ENCODE results near the gene CHD1L. TPM values are rescaled to one million over a fixed set of nuclear protein-coding genes. Genes with fewer than 3 reads are reported as not detected.

Gene CHD1L
- total RNA-seq, 3 donors from 2014 or later = 33.8 to 40.0 (median 34.5) TPM

DNA sequence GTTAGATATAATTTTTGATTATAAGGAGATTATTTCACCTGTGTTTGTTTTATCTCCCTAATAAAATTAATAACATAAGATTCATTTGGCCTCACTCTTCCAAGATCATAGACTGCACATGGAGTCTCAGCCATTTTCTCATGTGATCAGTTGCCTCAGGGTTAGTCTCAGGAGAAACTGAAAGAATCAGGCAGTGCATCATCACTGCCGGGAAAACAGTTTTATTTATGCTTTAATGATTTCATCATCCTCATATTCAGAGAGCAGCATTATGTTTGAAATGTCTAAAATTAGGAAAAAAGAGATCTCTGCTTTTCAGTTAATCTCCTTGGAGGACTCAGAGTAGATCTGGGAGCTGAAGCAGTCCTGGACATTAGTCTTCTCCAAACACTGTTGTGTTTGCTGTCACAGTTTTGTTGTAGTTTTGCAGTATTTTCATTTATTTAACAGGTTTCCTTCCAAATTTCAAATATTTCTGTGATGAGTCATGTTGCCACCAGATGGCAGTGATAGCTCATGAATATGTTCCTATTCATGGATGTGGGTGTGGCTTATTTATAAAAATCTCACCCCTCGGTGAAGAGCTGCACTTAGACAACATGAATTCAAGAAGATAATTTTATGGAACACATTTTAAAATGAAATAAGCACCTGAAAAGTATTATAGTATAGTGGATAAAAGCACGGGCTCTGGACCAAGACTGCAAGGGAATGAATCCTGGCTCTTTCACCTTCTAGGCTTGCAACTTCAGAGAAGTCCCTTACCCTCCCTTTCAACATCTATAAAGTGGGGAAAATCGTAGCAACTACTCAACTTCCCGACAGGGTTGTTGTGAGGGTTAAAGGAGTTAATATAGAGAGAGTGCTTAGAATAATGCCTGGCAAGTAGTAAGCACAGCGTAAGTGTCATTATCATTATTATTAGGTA, 31.2 kb downstream of the CHD1L start:
- TF ChIP-seq CTCF (IDR thresholded peaks at IDR 0.05) = no peak
- Histone ChIP-seq H3K9me3 (no peaks in the 10 kb centered on the region), H3K4me3 (no peak overlapping the region), H3K36me3 (ENCODE audit: low read depth) (no peaks in the 10 kb centered on the region), H3K4me1 (ENCODE audit: low read depth) (no peaks in the 10 kb centered on the region)
- ATAC-seq (peak; percentile 62), DNase-seq (peak in 1 of 3 donors; percentile 60)
- intact Hi-C loops (cut with DNase I, micrococcal nuclease) = loop anchor here in 1 of 2 donors (10.0 kb wide), 1 partner anchor 121 kb away; no protein-coding TSS in a partner anchor

DNA sequence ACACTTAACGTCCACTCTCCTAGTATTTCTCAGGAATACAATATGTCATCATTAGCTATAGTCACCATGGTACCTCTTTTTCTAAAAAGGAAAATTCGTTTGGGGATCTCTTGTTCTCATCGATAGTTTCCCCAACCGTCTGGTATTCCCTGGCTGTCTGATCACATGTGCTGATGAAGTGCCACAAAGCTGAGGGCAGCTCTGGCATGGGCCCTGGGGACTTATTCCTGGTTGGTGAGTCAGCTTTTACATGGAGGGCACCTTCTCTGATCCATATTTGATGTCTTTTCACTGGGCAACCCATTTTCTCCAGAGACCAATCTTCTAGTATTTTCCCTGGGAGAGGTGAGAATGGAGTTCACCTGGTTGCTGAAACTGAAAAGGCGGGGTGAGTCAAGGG, 39.5 kb downstream of the CHD1L start:
- no peak for TF ChIP-seq CTCF (IDR thresholded peaks at IDR 0.05)
- H3K36me3 ChIP-seq (ENCODE audit: low read depth) = no peaks in the 10 kb centered on the region
- ATAC-seq (no peak), DNase-seq (no peak)
- H3K9me3 ChIP-seq = no peaks in the 10 kb centered on the region
- intact Hi-C loops (cut with DNase I, micrococcal nuclease) = no loop called here
- no peak overlapping the region for H3K4me3 ChIP-seq
- H3K4me1 ChIP-seq (ENCODE audit: low read depth) = no peaks in the 10 kb centered on the region

DNA sequence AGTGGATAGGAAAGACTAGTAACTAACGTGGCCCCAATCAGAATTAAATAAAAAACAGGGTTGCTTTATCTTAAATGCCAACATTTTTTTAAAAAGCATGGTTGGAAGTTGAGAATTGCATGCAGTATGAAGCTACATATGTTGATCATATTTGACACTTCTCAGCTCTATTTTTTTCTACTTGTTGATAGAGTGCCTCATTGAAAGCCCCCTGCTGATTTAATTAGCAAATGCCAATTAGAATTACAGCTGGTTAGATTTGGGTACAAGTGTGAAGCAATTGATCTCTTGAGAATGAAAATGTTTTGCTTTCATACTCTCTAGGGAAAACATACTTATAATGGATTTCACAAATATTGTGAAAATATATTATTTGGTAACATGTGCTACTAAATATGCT, 40.5 kb downstream of the CHD1L start:
- no peak for TF ChIP-seq CTCF (IDR thresholded peaks at IDR 0.05)
- intact Hi-C loops (cut with DNase I, micrococcal nuclease) = no loop called here

GRCh38 chr1:147287133-147287865, 44.8 kb downstream of the CHD1L start:
- intact Hi-C loops (cut with DNase I, micrococcal nuclease) = no loop called here
- Histone ChIP-seq H3K9me3 (no peaks in the 10 kb centered on the region), H3K4me3 (no peak overlapping the region), H3K4me1 (ENCODE audit: low read depth) (no peaks in the 10 kb centered on the region), H3K36me3 (ENCODE audit: low read depth) (no peaks in the 10 kb centered on the region)
- TF ChIP-seq CTCF (IDR thresholded peaks at IDR 0.05) = no peak
- ATAC-seq (no peak), DNase-seq (no peak)

More for the DNA sequence above, 40.5 kb downstream of the CHD1L start:
- Histone ChIP-seq H3K4me3 (no peak overlapping the region), H3K9me3 (no peaks in the 10 kb centered on the region), H3K36me3 (ENCODE audit: low read depth) (no peaks in the 10 kb centered on the region), H3K4me1 (ENCODE audit: low read depth) (no peaks in the 10 kb centered on the region)
- no peak for ATAC-seq
- DNase-seq = no peak

DNA sequence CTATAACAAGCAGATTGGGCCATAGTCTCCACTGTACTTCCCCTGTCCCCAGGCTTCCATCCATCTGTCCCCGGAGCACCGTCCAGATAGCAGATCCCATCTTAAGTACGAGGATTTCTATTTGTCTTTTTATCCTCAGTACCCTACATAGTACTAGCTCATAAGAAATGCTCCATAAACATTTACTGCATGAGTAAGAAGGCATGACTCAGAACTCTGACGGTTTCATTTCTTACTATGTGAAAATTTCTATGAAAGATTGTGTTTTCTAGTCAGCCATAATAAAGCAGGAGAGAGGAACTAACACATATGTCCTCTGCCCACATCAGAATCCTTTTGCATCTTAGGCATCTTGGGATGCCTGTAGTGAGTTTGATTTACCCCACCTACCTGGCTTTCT, 49.5 kb downstream of the CHD1L start:
- TF ChIP-seq CTCF (IDR thresholded peaks at IDR 0.05) = no peak
- Histone ChIP-seq H3K4me3 (no peak overlapping the region), H3K9me3 (no peaks in the 10 kb centered on the region), H3K36me3 (ENCODE audit: low read depth) (no peaks in the 10 kb centered on the region), H3K4me1 (ENCODE audit: low read depth) (no peaks in the 10 kb centered on the region)
- intact Hi-C loops (cut with DNase I, micrococcal nuclease) = no loop called here
- ATAC-seq = no peak
- DNase-seq = no peak
